T-helper 2 cell treated with Interferon-gamma antibody and Interleukin-4, amounts not matched to agents 100 ng/mL and 5 ng/mL, for 36 hours (primary cell): ENCODE data around the gene TP53BP2. TPM values are rescaled to one million over a fixed set of nuclear protein-coding genes. Genes with fewer than 3 reads are reported as not detected.

Source experiments
- total RNA-seq: library from RNA; stranded (reverse); gene quantifications from 2 replicates; pipeline ENCODE4 v1.2.3, GENCODE V29; 2022

TP53BP2 gene
- total RNA-seq, 1 donor from 2014 or later, result 27.6 TPM

Other genes with a start within 250 kb of the TP53BP2 start
- gene CAPN8, start 180.2 kb downstream of the TP53BP2 start, total RNA-seq, result not detected in 2 replicates
- 187 and 191 TPM in 2 replicates for gene CAPN2, start 133.4 kb downstream of the TP53BP2 start, total RNA-seq